K562 (cell line): ENCODE results near the gene CLP1. TPM values are rescaled to one million over a fixed set of nuclear protein-coding genes. Genes with fewer than 3 reads are reported as not detected.

Experiments
- ARID1B ChIP-seq: fragments of 450-650 bp; IDR thresholded peaks from 2 replicates; pipeline ENCODE4 v1.6.1; 2016; ENCODE audit warnings: antibody characterized with exemption, mild to moderate bottlenecking, inconsistent platforms
- BRD9 ChIP-seq: fragments of 450-650 bp; IDR thresholded peaks from 2 replicates; pipeline ENCODE4 v1.6.1; 2018; ENCODE audit warnings: low read depth; ENCODE audit not compliant: partially characterized antibody
- CEBPB ChIP-seq: fragments of 450-650 bp; IDR thresholded peaks from 2 replicates; pipeline ENCODE4 v1.6.1; 2016; ENCODE audit warnings: missing genetic modification characterization, missing compliant biosample characterization
- CEBPG ChIP-seq, 3 experiments: fragments of 200-800 bp in 1 of 3; sonication (Bioruptor generic) in 1 of 3; sonication (generic) in 1 of 3; formaldehyde crosslinking in 1 of 3; IDR thresholded peaks in 2 of 3; conservative IDR thresholded peaks in 1 of 3; 2 replicates each; pipeline versions ENCODE4 v1.6.1 to v1.8.0; 2016 to 2022; ENCODE audit warnings: missing compliant biosample characterization in 2 of 3, missing genetic modification characterization in 2 of 3, mild to moderate bottlenecking in 1 of 3, missing genetic modification reagents in 1 of 3
- CTBP1 ChIP-seq: fragments of 450-650 bp; IDR thresholded peaks from 2 replicates; pipeline ENCODE4 v1.6.1; 2016; ENCODE audit warnings: borderline replicate concordance
- EHMT2 ChIP-seq: fragments of 450-650 bp; IDR thresholded peaks from 2 replicates; pipeline ENCODE4 v1.6.1; 2018; ENCODE audit warnings: antibody characterized with exemption
- HDAC3 ChIP-seq: fragments of 450-650 bp; IDR thresholded peaks from 2 replicates; pipeline ENCODE4 v1.6.1; 2018; ENCODE audit warnings: borderline replicate concordance, mild to moderate bottlenecking, moderate library complexity; ENCODE audit not compliant: partially characterized antibody
- ILF3 ChIP-seq: fragments of 450-650 bp; IDR thresholded peaks from 2 replicates; pipeline ENCODE4 v1.6.1; 2018; ENCODE audit warnings: antibody characterized with exemption, mild to moderate bottlenecking, moderate library complexity, borderline replicate concordance
- KLF1 ChIP-seq: fragments of 450-650 bp; IDR thresholded peaks from 2 replicates; pipeline ENCODE4 v1.6.1; 2016; ENCODE audit warnings: missing genetic modification characterization, missing compliant biosample characterization
- MYC ChIP-seq, 2 experiments: fragments of 250-450 bp in 1 of 2; sonication (Bioruptor Pico) in 1 of 2; IDR thresholded peaks; 2 replicates each; pipeline versions ENCODE4 v1.5.1 to v1.6.1; 2012 to 2021; ENCODE audit warnings: low read depth in 2 of 2, borderline replicate concordance in 1 of 2, improper control_type of control experiment in 1 of 2, low read length in 1 of 2, mild to moderate bottlenecking in 1 of 2, moderate library complexity in 1 of 2
- NCOA2 ChIP-seq, 2 experiments: fragments of 450-650 bp; IDR thresholded peaks; 2 replicates each; pipeline ENCODE4 v1.6.1; 2018; ENCODE audit warnings: mild to moderate bottlenecking in 2 of 2, moderate library complexity in 1 of 2; ENCODE audit not compliant: partially characterized antibody in 2 of 2
- NEUROD1 ChIP-seq: fragments of 150-350 bp; IDR thresholded peaks from 2 replicates; pipeline ENCODE4 v1.6.1; 2014; ENCODE audit warnings: borderline replicate concordance, low read length, low read depth; ENCODE audit not compliant: partially characterized antibody
- NFYB ChIP-seq: IDR thresholded peaks from 2 replicates; pipeline ENCODE4 v1.6.1; 2011; ENCODE audit warnings: mild to moderate bottlenecking, moderate library complexity; ENCODE audit not compliant: insufficient read length; ENCODE audit errors: extremely low read depth
- POLR2A ChIP-seq: fragments of 450-650 bp; conservative IDR thresholded peaks from 2 replicates; pipeline ENCODE4 v1.6.1; 2016
- SIN3A ChIP-seq, 2 experiments: fragments of 150-350 bp in 1 of 2; IDR thresholded peaks; 2 replicates each; pipeline ENCODE4 v1.6.1; 2011 to 2016; ENCODE audit warnings: borderline replicate concordance in 2 of 2, low read depth in 2 of 2, low read length in 2 of 2, mild to moderate bottlenecking in 2 of 2, moderate library complexity in 2 of 2; ENCODE audit not compliant: control insufficient read depth in 1 of 2
- SIX5 ChIP-seq, 2 experiments: IDR thresholded peaks; 2 replicates each; pipeline ENCODE4 v1.6.1; 2011; ENCODE audit warnings: low read length in 2 of 2, borderline replicate concordance in 1 of 2, low read depth in 1 of 2, mild to moderate bottlenecking in 1 of 2, moderate library complexity in 1 of 2; ENCODE audit not compliant: insufficient read depth in 1 of 2
- TBP ChIP-seq: optimal IDR thresholded peaks from 2 replicates; pipeline ENCODE3; 2011; ENCODE audit warnings: low read depth, low read length, improper control_type of control experiment
- ZNF165 ChIP-seq: fragments of 250-450 bp; sonication (Bioruptor Pico); IDR thresholded peaks from 2 replicates; pipeline ENCODE4 v1.4.0; 2020; ENCODE audit warnings: borderline replicate concordance
- ZNF253 ChIP-seq: fragments of 250-450 bp; sonication (Bioruptor Pico); conservative IDR thresholded peaks from 2 replicates; pipeline ENCODE4 v1.6.1; 2021; ENCODE audit warnings: mild to moderate bottlenecking
- polyA plus RNA-seq, 8 experiments: library from polyadenylated mRNA; depleted of rRNA in 4 of 8; stranded (reverse) in 5 of 8; unstranded in 3 of 8; fragments of >200 nt; fragmentation: Nextera tagmentation in 2 of 8; fragmentation: Illumina TruSeq in 1 of 8; extraction: Ambion mirVana in 2 of 8; extraction: Trizol in 1 of 8; gene quantifications; 2 replicates each; pipeline versions ENCODE4 v1.2.1 to v1.2.3, GENCODE V29; 2011 to 2014; ENCODE audit warnings: inconsistent platforms in 1 of 8, missing spikeins in 1 of 8
- total RNA-seq, 7 experiments: library from RNA; depleted of rRNA in 6 of 7; stranded (reverse); fragments of >200 nt in 6 of 7; fragmentation: Illumina TruSeq in 2 of 7; extraction: Trizol in 2 of 7; gene quantifications; 2 replicates each; pipeline versions ENCODE4 v1.2.1 to v1.2.3, GENCODE V29; 2011 to 2021; ENCODE audit warnings: low replicate concordance in 1 of 7
- TF ChIP-seq, protein P1 (sequence below): fragments of 250-450 bp; sonication (Bioruptor Pico); IDR thresholded peaks from 2 replicates; pipeline ENCODE4 v1.5.0; 2022; ENCODE audit warnings: mild to moderate bottlenecking
- TF ChIP-seq, protein P2 (sequence below): fragments of 450-650 bp; formaldehyde crosslinking; IDR thresholded peaks from 2 replicates; pipeline ENCODE4 v1.4.0; 2022; ENCODE audit warnings: missing genetic modification characterization
- TF ChIP-seq, protein P3 (sequence below): fragments of 450-650 bp; IDR thresholded peaks from 2 replicates; pipeline ENCODE4 v1.6.1; 2014; ENCODE audit warnings: low read depth, mild to moderate bottlenecking, moderate library complexity, borderline replicate concordance

CLP1 gene
- total and polyA plus RNA-seq, 9 of the 15 experiments (the other 6 are each of a cell fraction or from before 2014, with no cell fraction given) = 19.1 to 46.2 (median 27.8) TPM

DNA sequence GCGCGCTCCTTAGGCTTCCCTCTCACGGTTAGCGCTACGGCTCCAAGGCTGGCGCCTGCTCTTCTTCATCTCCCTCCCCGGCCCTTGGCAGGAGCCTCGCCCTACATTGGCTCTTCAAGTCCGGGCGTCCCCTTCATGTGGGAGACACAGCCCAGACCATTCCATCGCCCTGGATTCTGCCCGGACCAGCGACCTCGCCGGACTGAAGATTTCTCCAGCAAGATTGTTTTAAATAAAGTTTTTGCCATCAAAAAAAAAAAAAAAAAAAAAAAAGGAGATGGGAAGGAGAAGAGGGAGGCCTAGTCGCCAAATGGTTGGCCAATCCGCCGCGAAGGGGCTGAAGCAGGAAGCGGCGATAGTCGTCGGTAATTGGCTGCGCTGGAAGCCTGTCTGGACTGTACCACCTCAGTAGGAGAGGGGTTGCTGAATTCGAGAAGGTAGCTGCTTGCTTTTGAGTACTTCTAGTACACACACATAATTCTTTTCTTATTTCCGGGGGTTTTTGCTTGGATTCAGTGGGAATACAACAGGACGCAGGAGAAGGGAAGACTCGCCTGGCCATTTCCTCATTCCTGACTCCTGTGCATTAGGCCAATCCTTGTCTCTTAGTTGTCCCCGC, 9.7 kb downstream of the CLP1 start (continued):
- TF ChIP-seq, protein P1, sequence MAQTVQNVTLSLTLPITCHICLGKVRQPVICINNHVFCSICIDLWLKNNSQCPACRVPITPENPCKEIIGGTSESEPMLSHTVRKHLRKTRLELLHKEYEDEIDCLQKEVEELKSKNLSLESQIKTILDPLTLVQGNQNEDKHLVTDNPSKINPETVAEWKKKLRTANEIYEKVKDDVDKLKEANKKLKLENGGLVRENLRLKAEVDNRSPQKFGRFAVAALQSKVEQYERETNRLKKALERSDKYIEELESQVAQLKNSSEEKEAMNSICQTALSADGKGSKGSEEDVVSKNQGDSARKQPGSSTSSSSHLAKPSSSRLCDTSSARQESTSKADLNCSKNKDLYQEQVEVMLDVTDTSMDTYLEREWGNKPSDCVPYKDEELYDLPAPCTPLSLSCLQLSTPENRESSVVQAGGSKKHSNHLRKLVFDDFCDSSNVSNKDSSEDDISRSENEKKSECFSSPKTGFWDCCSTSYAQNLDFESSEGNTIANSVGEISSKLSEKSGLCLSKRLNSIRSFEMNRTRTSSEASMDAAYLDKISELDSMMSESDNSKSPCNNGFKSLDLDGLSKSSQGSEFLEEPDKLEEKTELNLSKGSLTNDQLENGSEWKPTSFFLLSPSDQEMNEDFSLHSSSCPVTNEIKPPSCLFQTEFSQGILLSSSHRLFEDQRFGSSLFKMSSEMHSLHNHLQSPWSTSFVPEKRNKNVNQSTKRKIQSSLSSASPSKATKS (CRISPR knock-in tag) = no peak
- TF ChIP-seq, protein P2, sequence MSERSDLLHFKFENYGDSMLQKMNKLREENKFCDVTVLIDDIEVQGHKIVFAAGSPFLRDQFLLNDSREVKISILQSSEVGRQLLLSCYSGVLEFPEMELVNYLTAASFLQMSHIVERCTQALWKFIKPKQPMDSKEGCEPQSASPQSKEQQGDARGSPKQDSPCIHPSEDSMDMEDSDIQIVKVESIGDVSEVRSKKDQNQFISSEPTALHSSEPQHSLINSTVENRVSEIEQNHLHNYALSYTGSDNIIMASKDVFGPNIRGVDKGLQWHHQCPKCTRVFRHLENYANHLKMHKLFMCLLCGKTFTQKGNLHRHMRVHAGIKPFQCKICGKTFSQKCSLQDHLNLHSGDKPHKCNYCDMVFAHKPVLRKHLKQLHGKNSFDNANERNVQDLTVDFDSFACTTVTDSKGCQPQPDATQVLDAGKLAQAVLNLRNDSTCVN (CRISPR knock-in tag) = peak; percentile 59; the same call in 1 of the 2 replicates
- TF ChIP-seq POLR2A (peak; percentile 79), CTBP1 (0 out of 2 replicates have a peak, but pooled peaks have one; percentile 17), ARID1B (peak; percentile 14; the same call in 1 of the 2 replicates), NEUROD1 (peak; percentile 83), NFYB (peak; percentile 78), CEBPB (tag) (peak; percentile 50; the same call in 1 of the 2 replicates), KLF1 (0 out of 2 replicates have a peak, but pooled peaks have one; percentile 29), SIN3A (IDR thresholded peaks at IDR 0.05; ENCODE audit: borderline replicate concordance in 2 of 2, control insufficient read depth in 1 of 2, low read depth in 2 of 2, low read length in 2 of 2) (peak; percentile 4 to 51; a peak in 2 of 4 replicates), EHMT2 (no peak), BRD9 (peak; percentile 38), HDAC3 (no peak), TBP (peak; percentile 66), MYC (IDR thresholded peaks at IDR 0.05; ENCODE audit: low read depth, low read length) (0 out of 2 replicates have a peak, but pooled peaks have one; percentile 9), MYC (CRISPR knock-in tag; IDR thresholded peaks at IDR 0.05; ENCODE audit: borderline replicate concordance, low read depth) (no peak), CEBPG (CRISPR knock-in tag; IDR thresholded peaks at IDR 0.05) (no peak), CEBPG (tag; conservative IDR thresholded peaks at IDR 0.05 in 1 of 2, IDR thresholded peaks at IDR 0.05 in 1 of 2) (peak in 1 of 2 experiments; percentile 51; a peak in 2 of 4 replicates), NCOA2 (IDR thresholded peaks at IDR 0.05; ENCODE audit: partially characterized antibody in 2 of 2) (no peak), ILF3 (no peak), ZNF253 (CRISPR knock-in tag) (no peak), ZNF165 (no peak), SIX5 (IDR thresholded peaks at IDR 0.05; ENCODE audit: borderline replicate concordance in 1 of 2, insufficient read depth in 1 of 2, low read depth in 1 of 2, low read length in 2 of 2) (peak in 1 of 2 experiments; percentile 20; a peak in 1 of 4 replicates)
- TF ChIP-seq, protein P3, sequence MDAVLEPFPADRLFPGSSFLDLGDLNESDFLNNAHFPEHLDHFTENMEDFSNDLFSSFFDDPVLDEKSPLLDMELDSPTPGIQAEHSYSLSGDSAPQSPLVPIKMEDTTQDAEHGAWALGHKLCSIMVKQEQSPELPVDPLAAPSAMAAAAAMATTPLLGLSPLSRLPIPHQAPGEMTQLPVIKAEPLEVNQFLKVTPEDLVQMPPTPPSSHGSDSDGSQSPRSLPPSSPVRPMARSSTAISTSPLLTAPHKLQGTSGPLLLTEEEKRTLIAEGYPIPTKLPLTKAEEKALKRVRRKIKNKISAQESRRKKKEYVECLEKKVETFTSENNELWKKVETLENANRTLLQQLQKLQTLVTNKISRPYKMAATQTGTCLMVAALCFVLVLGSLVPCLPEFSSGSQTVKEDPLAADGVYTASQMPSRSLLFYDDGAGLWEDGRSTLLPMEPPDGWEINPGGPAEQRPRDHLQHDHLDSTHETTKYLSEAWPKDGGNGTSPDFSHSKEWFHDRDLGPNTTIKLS = no peak
